Measurements from ENCODE around the gene DPP8. TPM values are rescaled to one million over a fixed set of nuclear protein-coding genes. Genes with fewer than 3 reads are reported as not detected.

The DPP8 gene
- polyA plus RNA-seq, 1 donor from 2014 or later: 18.6 TPM

DNA sequence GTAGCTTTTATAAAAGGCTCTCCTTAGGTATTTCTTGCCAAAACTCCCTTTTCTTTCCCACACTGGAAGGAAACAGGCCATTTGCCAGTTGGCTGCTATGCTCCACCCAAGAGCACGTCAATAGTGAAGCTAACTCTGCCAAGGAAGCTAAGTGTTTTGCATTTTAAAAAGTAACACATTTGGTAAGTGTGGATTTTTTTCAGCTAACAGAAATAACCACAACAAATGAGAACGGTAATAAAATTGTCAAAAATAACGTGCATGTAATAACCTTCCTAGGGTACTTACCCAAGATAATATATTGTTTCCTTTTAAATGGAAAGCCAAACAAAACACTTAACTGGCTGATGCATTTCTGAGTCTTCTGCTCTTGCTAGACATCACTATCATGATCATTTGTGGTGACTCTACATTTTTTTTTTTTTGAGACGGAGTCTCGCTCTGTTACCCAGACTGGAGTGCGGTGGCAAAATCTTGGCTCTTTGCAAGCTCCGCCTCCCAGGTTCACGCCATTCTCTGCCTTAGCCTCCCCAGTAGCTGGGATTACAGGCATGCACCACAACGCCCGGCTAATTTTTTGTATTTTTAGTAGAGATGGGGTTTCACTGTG is 4.6 kb downstream of the DPP8 start:
- Histone ChIP-seq H4K20me1 (ENCODE audit: insufficient read depth) (no peaks in the 10 kb centered on the region), H3K9me2 (ENCODE audit: insufficient read depth, low read length) (no peaks in the 10 kb centered on the region), H3K27ac (ENCODE audit: low read length) (no peak overlapping the region), H3K4me3 (ENCODE audit: low read length) (no peak overlapping the region), H3K27me3 (ENCODE audit: insufficient read depth, low read depth, low read length) (no peaks in the 10 kb centered on the region), H3K9ac (ENCODE audit: low read length) (no peak overlapping the region), H3F3A (ENCODE audit: insufficient read depth, low read length, poor library complexity, severe bottlenecking) (peaks cover 2% of the 10 kb centered on the region), H3K79me2 (replicated peaks; ENCODE audit: insufficient read depth, low read length) (peaks cover 21% of the 10 kb centered on the region), H3K36me3 (ENCODE audit: insufficient read depth, low read length) (no peaks in the 10 kb centered on the region), H3K9me3 (ENCODE audit: low read length) (no peaks in the 10 kb centered on the region), H2AFZ (ENCODE audit: low read depth, low read length) (no peak overlapping the region), H3K4me2 (ENCODE audit: low read length) (no peak overlapping the region)
- TF ChIP-seq EP300 (conservative IDR thresholded peaks at IDR 0.05; ENCODE audit: poor library complexity, severe bottlenecking) (no peak), TAF1 (IDR thresholded peaks at IDR 0.05; ENCODE audit: low read depth) (no peak), POLR2AphosphoS5 (IDR thresholded peaks at IDR 0.05) (no peak), SMC3 (conservative IDR thresholded peaks at IDR 0.05; ENCODE audit: poor library complexity) (no peak), RAD21 (conservative IDR thresholded peaks at IDR 0.05) (no peak)
- TF ChIP-seq, protein P1, sequence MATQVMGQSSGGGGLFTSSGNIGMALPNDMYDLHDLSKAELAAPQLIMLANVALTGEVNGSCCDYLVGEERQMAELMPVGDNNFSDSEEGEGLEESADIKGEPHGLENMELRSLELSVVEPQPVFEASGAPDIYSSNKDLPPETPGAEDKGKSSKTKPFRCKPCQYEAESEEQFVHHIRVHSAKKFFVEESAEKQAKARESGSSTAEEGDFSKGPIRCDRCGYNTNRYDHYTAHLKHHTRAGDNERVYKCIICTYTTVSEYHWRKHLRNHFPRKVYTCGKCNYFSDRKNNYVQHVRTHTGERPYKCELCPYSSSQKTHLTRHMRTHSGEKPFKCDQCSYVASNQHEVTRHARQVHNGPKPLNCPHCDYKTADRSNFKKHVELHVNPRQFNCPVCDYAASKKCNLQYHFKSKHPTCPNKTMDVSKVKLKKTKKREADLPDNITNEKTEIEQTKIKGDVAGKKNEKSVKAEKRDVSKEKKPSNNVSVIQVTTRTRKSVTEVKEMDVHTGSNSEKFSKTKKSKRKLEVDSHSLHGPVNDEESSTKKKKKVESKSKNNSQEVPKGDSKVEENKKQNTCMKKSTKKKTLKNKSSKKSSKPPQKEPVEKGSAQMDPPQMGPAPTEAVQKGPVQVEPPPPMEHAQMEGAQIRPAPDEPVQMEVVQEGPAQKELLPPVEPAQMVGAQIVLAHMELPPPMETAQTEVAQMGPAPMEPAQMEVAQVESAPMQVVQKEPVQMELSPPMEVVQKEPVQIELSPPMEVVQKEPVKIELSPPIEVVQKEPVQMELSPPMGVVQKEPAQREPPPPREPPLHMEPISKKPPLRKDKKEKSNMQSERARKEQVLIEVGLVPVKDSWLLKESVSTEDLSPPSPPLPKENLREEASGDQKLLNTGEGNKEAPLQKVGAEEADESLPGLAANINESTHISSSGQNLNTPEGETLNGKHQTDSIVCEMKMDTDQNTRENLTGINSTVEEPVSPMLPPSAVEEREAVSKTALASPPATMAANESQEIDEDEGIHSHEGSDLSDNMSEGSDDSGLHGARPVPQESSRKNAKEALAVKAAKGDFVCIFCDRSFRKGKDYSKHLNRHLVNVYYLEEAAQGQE (IDR thresholded peaks at IDR 0.05; ENCODE audit: borderline replicate concordance): no peak

- H3K27me3 ChIP-seq (ENCODE audit: insufficient read depth, low read depth, low read length): no peaks in the 10 kb centered on the region
- H3K4me3 ChIP-seq (ENCODE audit: low read length): no peak overlapping the region
- no peak overlapping the region for H2AFZ ChIP-seq (ENCODE audit: low read depth, low read length)
- peaks cover 2% of the 10 kb centered on the region for H3F3A ChIP-seq (ENCODE audit: insufficient read depth, low read length, poor library complexity, severe bottlenecking)
- H3K9ac ChIP-seq (ENCODE audit: low read length): no peak overlapping the region
- H3K36me3 ChIP-seq (ENCODE audit: insufficient read depth, low read length): no peaks in the 10 kb centered on the region
- TF ChIP-seq POLR2AphosphoS5 (IDR thresholded peaks at IDR 0.05) (no peak), MXI1 (conservative IDR thresholded peaks at IDR 0.05; ENCODE audit: poor library complexity, severe bottlenecking) (no peak), RAD21 (conservative IDR thresholded peaks at IDR 0.05) (no peak), SMC3 (conservative IDR thresholded peaks at IDR 0.05; ENCODE audit: poor library complexity) (no peak), EZH2 (IDR thresholded peaks at IDR 0.05; ENCODE audit: borderline replicate concordance, insufficient read depth, low read length, poor library complexity, severe bottlenecking) (no peak), TAF1 (IDR thresholded peaks at IDR 0.05; ENCODE audit: low read depth) (no peak)
- TF ChIP-seq, protein P1 (IDR thresholded peaks at IDR 0.05; ENCODE audit: borderline replicate concordance): no peak
- H3K9me3 ChIP-seq (ENCODE audit: low read length): no peaks in the 10 kb centered on the region
- no peaks in the 10 kb centered on the region for H3K9me2 ChIP-seq (ENCODE audit: insufficient read depth, low read length)
- peaks cover 21% of the 10 kb centered on the region for H3K79me2 ChIP-seq (replicated peaks; ENCODE audit: insufficient read depth, low read length)
- no peak overlapping the region for H3K27ac ChIP-seq (ENCODE audit: low read length)
- no peaks in the 10 kb centered on the region for H4K20me1 ChIP-seq (ENCODE audit: insufficient read depth)
- no peak overlapping the region for H3K4me2 ChIP-seq (ENCODE audit: low read length)
These were observed 5.3 kb downstream of the DPP8 start for GRCh38 chr15:65512189-65512588.
